Mesendoderm (in vitro differentiated cells): ENCODE results near the gene PHLDA3.
"Not testable (repeated sequence)": the region's sequence is repeated elsewhere in the genome, so short reads cannot be mapped to it uniquely, and the experiment has no call there.

Experiments
- DNase-seq: peaks from one replicate; pipeline ENCODE4 v3.0.0; 2013
- H2AK5ac ChIP-seq: 2 replicates; pipeline ENCODE4 v1.6.1; 2013; ENCODE audit warnings: low read length, inconsistent platforms
- H2BK120ac ChIP-seq: 2 replicates; pipeline ENCODE4 v1.6.1; 2013; ENCODE audit warnings: low read depth, mild to moderate bottlenecking, low read length, moderate library complexity, mixed read lengths
- H2BK15ac ChIP-seq: replicated peaks from 2 replicates; pipeline ENCODE4 v1.6.1; 2013; ENCODE audit warnings: low read depth, mild to moderate bottlenecking, moderate library complexity
- H2BK5ac ChIP-seq: 2 replicates; pipeline ENCODE4 v1.6.1; 2013; ENCODE audit warnings: low read length, inconsistent platforms
- H3K18ac ChIP-seq: 2 replicates; pipeline ENCODE4 v1.6.1; 2013; ENCODE audit warnings: mild to moderate bottlenecking, low read length, mixed read lengths
- H3K23ac ChIP-seq: one replicate; pipeline ENCODE4 v1.6.1; 2013; ENCODE audit warnings: low read length
- H3K27ac ChIP-seq: 2 replicates; pipeline ENCODE4 v1.5.1; 2013; ENCODE audit warnings: low read depth, mild to moderate bottlenecking, inconsistent platforms, low read length, moderate library complexity
- H3K27me3 ChIP-seq: 2 replicates; pipeline ENCODE4 v1.6.1; 2013; ENCODE audit warnings: low read length, control low read depth, mild to moderate bottlenecking, inconsistent platforms; ENCODE audit not compliant: insufficient read depth, poor library complexity
- H3K36me3 ChIP-seq: 2 replicates; pipeline ENCODE4 v1.6.1; 2013; ENCODE audit warnings: low read length, inconsistent platforms; ENCODE audit not compliant: control insufficient read depth, insufficient read depth
- H3K4ac ChIP-seq: one replicate; pipeline ENCODE4 v1.6.1; 2013; ENCODE audit warnings: low read depth, mild to moderate bottlenecking, low read length, moderate library complexity
- H3K4me1 ChIP-seq: 2 replicates; pipeline ENCODE4 v1.6.1; 2013; ENCODE audit warnings: low read depth, low read length, inconsistent platforms; ENCODE audit not compliant: control insufficient read depth
- H3K4me2 ChIP-seq: 2 replicates; pipeline ENCODE4 v1.6.1; 2013; ENCODE audit warnings: low read length
- H3K4me3 ChIP-seq: 2 replicates; pipeline ENCODE4 v1.5.1; 2013; ENCODE audit warnings: mild to moderate bottlenecking, low read length
- H3K56ac ChIP-seq: one replicate; pipeline ENCODE4 v1.6.1; 2013; ENCODE audit warnings: low read length
- H3K79me1 ChIP-seq: 2 replicates; pipeline ENCODE4 v1.6.1; 2013; ENCODE audit warnings: low read length, inconsistent platforms
- H3K79me2 ChIP-seq: 2 replicates; pipeline ENCODE4 v1.6.1; 2013; ENCODE audit warnings: mild to moderate bottlenecking, low read length; ENCODE audit not compliant: control insufficient read depth, insufficient read depth
- H3K9ac ChIP-seq: 2 replicates; pipeline ENCODE4 v1.6.1; 2013; ENCODE audit warnings: low read length, inconsistent platforms
- H4K5ac ChIP-seq: one replicate; pipeline ENCODE4 v1.6.1; 2013; ENCODE audit warnings: low read length
- H4K8ac ChIP-seq: one replicate; pipeline ENCODE4 v1.6.1; 2013; ENCODE audit warnings: low read depth, mild to moderate bottlenecking, control low read depth, low read length, moderate library complexity
- WGBS: extraction: QIAGEN DNeasy Blood & Tissue Kit; methylation state at CpG from one replicate; pipeline ENCODE4 v1.1.7; 2013; ENCODE audit warnings: low lambda C conversion rate, missing lambda C conversion rate; ENCODE audit not compliant: insufficient coverage; ENCODE audit errors: extremely low coverage; 5-methylcytosine and 5-hydroxymethylcytosine counted together

Gene PHLDA3

GRCh38 chr1:201478666-201479065 lies 9.7 kb upstream of the PHLDA3 start:
- not testable (repeated sequence) for H3K4ac ChIP-seq, H4K8ac ChIP-seq
- no CpG with 5 or more reads among the region's 3 CpGs for WGBS

GRCh38 chr1:201476670-201477344 lies 7.8 kb upstream of the PHLDA3 start:
- Histone ChIP-seq H3K4ac (no peak overlapping the region), H3K4me2 (no peak overlapping the region), H4K5ac (no peak overlapping the region), H3K9ac (no peak overlapping the region), H3K23ac (no peak overlapping the region), H3K79me1 (no peaks in the 10 kb centered on the region), H3K18ac (no peak overlapping the region), H2BK15ac (no peak overlapping the region), H2BK120ac (no peak overlapping the region), H4K8ac (no peak overlapping the region), H3K27ac (no peak overlapping the region), H3K56ac (no peak overlapping the region), H3K79me2 (no peaks in the 10 kb centered on the region), H2BK5ac (no peak overlapping the region), H3K36me3 (no peaks in the 10 kb centered on the region), H3K27me3 (no peaks in the 10 kb centered on the region), H3K4me1 (no peaks in the 10 kb centered on the region), H3K4me3 (no peak overlapping the region), H2AK5ac (no peak overlapping the region)
- DNase-seq = no peak
- WGBS = no CpG with 5 or more reads among the region's 6 CpGs

More at GRCh38 chr1:201478666-201479065, 9.7 kb upstream of the PHLDA3 start:
- not testable (repeated sequence) for H3K4me3 ChIP-seq, H2AK5ac ChIP-seq, H4K5ac ChIP-seq, H3K79me1 ChIP-seq, DNase-seq, H3K36me3 ChIP-seq, H2BK15ac ChIP-seq, H3K18ac ChIP-seq, H3K9ac ChIP-seq, H3K4me2 ChIP-seq, H2BK120ac ChIP-seq, H2BK5ac ChIP-seq, H3K23ac ChIP-seq, H3K27ac ChIP-seq, H3K27me3 ChIP-seq, H3K56ac ChIP-seq, H3K4me1 ChIP-seq, H3K79me2 ChIP-seq

GRCh38 chr1:201475915-201476669 lies 7.1 kb upstream of the PHLDA3 start:
- Histone ChIP-seq H3K27me3 (no peaks in the 10 kb centered on the region), H3K27ac (no peak overlapping the region), H3K4me2 (no peak overlapping the region), H3K4ac (no peak overlapping the region), H3K4me3 (no peak overlapping the region), H3K23ac (no peak overlapping the region), H4K8ac (no peak overlapping the region), H4K5ac (no peak overlapping the region), H2BK15ac (no peak overlapping the region), H2AK5ac (no peak overlapping the region), H3K18ac (no peak overlapping the region), H2BK5ac (no peak overlapping the region), H3K4me1 (no peaks in the 10 kb centered on the region), H3K79me2 (no peaks in the 10 kb centered on the region), H3K56ac (no peak overlapping the region), H3K9ac (no peak overlapping the region), H2BK120ac (no peak overlapping the region), H3K79me1 (no peaks in the 10 kb centered on the region), H3K36me3 (no peaks in the 10 kb centered on the region)
- no CpG with 5 or more reads among the region's 8 CpGs for WGBS
- DNase-seq = no peak

GRCh38 chr1:201475130-201475529 lies 6.1 kb upstream of the PHLDA3 start:
- Histone ChIP-seq H3K23ac (no peak overlapping the region), H3K27ac (no peak overlapping the region), H3K4me1 (no peaks in the 10 kb centered on the region), H3K18ac (no peak overlapping the region), H2BK15ac (no peak overlapping the region), H3K79me2 (no peaks in the 10 kb centered on the region), H3K4me3 (no peak overlapping the region), H2BK120ac (no peak overlapping the region), H2BK5ac (no peak overlapping the region), H3K79me1 (no peaks in the 10 kb centered on the region), H4K8ac (no peak overlapping the region), H3K36me3 (no peaks in the 10 kb centered on the region), H3K9ac (no peak overlapping the region), H3K4me2 (no peak overlapping the region), H4K5ac (no peak overlapping the region), H3K56ac (no peak overlapping the region), H2AK5ac (no peak overlapping the region), H3K27me3 (peaks cover 3% of the 10 kb centered on the region), H3K4ac (no peak overlapping the region)
- DNase-seq = no peak
- no CpG with 5 or more reads among the region's 2 CpGs for WGBS

GRCh38 chr1:201473296-201473695 lies 4.3 kb upstream of the PHLDA3 start:
- peaks cover 8% of the 10 kb centered on the region for H3K27me3 ChIP-seq
- H2BK120ac ChIP-seq = no peak overlapping the region
- H3K56ac ChIP-seq = no peak overlapping the region
- no peak overlapping the region for H2BK15ac ChIP-seq
- H3K9ac ChIP-seq = no peak overlapping the region
- H2BK5ac ChIP-seq = no peak overlapping the region
- H3K4me2 ChIP-seq = no peak overlapping the region
- H3K4me1 ChIP-seq = peaks cover 3% of the 10 kb centered on the region
- H4K8ac ChIP-seq = no peak overlapping the region
- no CpG with 5 or more reads among the region's 2 CpGs for WGBS
- no peak overlapping the region for H3K27ac ChIP-seq
- no peak for DNase-seq
- H3K4me3 ChIP-seq = no peak overlapping the region
- H3K23ac ChIP-seq = no peak overlapping the region
- H3K4ac ChIP-seq = no peak overlapping the region
- H4K5ac ChIP-seq = no peak overlapping the region
- no peaks in the 10 kb centered on the region for H3K79me1 ChIP-seq
- H2AK5ac ChIP-seq = no peak overlapping the region
- H3K79me2 ChIP-seq = no peaks in the 10 kb centered on the region
- no peaks in the 10 kb centered on the region for H3K36me3 ChIP-seq
- no peak overlapping the region for H3K18ac ChIP-seq
